ENCODE data around the gene GLRX5.

DNA sequence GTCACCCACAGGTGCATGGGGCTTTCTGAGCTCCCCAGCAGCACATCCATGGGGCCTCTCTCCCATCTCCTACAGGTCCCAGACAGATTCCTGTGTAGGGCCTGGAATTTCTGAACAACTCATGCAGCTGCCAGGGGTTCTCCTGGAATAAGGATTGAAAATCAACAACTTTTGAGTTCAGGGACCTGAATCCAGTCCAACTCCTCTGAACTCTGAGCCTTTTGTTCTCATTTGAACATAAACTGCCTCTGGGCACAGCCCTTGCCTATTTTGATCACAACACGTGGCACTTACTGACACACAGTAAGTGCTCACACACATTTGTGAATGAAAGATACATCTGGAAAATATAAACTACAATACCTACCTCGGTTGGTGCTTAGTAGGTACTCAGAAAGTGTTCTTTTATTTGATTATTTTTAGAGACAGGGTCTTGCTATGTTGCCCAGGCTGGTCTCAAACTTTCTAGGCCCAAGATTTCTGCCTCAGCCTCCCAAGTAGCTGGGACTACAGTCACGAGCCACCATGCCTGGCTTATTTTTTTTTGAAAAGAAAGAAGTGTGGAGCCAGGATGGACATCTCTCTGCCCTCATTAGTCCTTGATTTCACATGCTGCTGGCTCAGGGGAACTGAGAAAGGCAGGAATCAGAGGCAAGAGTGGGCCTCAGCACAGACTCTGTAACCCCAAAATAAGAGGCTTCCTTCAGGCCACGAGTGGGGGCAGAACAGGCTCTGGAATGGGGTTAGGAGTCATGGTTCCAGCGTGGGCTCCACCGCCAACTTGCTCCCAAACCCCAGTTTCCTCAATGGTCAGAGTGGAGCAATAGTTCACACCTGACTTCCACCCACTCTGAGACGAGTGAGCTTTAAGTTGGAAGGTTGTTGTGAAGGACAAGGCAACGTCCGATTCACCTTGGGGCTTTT is 45.4 kb upstream of the GLRX5 start:
- TF ChIP-seq ZNF274 (IDR thresholded peaks at IDR 0.05; ENCODE audit: low read depth, low read length) (no peak), YY1 (IDR thresholded peaks at IDR 0.05; ENCODE audit: insufficient read depth, insufficient read length) (no peak), SUZ12 (IDR thresholded peaks at IDR 0.05; ENCODE audit: extremely low read depth, insufficient read depth, insufficient read length) (no peak)
